HEK293 (cell line): ENCODE data around the gene LRRFIP1.

ENCODE experiments used
- ATF2 ChIP-seq: fragments of 450-650 bp; formaldehyde crosslinking; IDR thresholded peaks from 2 replicates; pipeline ENCODE4 v1.5.1; 2016; ENCODE audit warnings: missing biosample characterization, missing genetic modification characterization, low read depth
- CTCF ChIP-seq: fragments of 450-650 bp; formaldehyde crosslinking; IDR thresholded peaks from 2 replicates; pipeline ENCODE4 v1.5.1; 2016; ENCODE audit warnings: missing biosample characterization, missing genetic modification characterization
- MEIS1 ChIP-seq: sonication (generic); formaldehyde crosslinking; IDR thresholded peaks from 2 replicates; pipeline ENCODE4 v1.8.1; 2022; ENCODE audit warnings: missing genetic modification reagents, mild to moderate bottlenecking, borderline replicate concordance
- REST ChIP-seq: fragments of 450-650 bp; formaldehyde crosslinking; IDR thresholded peaks from 2 replicates; pipeline ENCODE4 v1.5.1; 2016; ENCODE audit warnings: missing biosample characterization, missing genetic modification characterization
- SALL2 ChIP-seq: fragments of 450-650 bp; formaldehyde crosslinking; IDR thresholded peaks from 2 replicates; pipeline ENCODE4 v1.5.0; 2017; ENCODE audit warnings: missing biosample characterization, mild to moderate bottlenecking, missing genetic modification characterization, borderline replicate concordance
- ZNF174 ChIP-seq: fragments of 450-650 bp; formaldehyde crosslinking; IDR thresholded peaks from 2 replicates; pipeline ENCODE4 v1.5.0; 2017; ENCODE audit warnings: missing biosample characterization, mild to moderate bottlenecking, missing genetic modification characterization
- ZNF175 ChIP-seq: fragments of 450-650 bp; formaldehyde crosslinking; IDR thresholded peaks from 2 replicates; pipeline ENCODE4 v1.5.1; 2016; ENCODE audit warnings: missing biosample characterization, missing genetic modification characterization
- ZNF37A ChIP-seq: fragments of 450-650 bp; IDR thresholded peaks from 2 replicates; pipeline ENCODE4 v1.5.1; 2018; ENCODE audit warnings: missing biosample characterization, missing genetic modification characterization
- ZNF558 ChIP-seq: fragments of 450-650 bp; formaldehyde crosslinking; IDR thresholded peaks from 2 replicates; pipeline ENCODE4 v1.5.1; 2016; ENCODE audit warnings: missing biosample characterization, missing genetic modification characterization
- ZNF624 ChIP-seq: fragments of 450-650 bp; formaldehyde crosslinking; IDR thresholded peaks from 2 replicates; pipeline ENCODE4 v1.5.1; 2017; ENCODE audit warnings: missing biosample characterization, missing genetic modification characterization

GRCh38 chr2:237689336-237690131, 62.1 kb downstream of the LRRFIP1 start:
- TF ChIP-seq CTCF (tag by site-specific recombination) = no peak
- no peak for TF ChIP-seq ATF2
- no peak for TF ChIP-seq ZNF37A
- TF ChIP-seq ZNF624 (tag by site-specific recombination) = no peak
- TF ChIP-seq ZNF174 (tag by site-specific recombination) = no peak
- no peak for TF ChIP-seq MEIS1 (CRISPR knock-in tag)
- no peak for TF ChIP-seq ZNF558 (tag by site-specific recombination)
- TF ChIP-seq SALL2 (tag by site-specific recombination) = no peak
- no peak for TF ChIP-seq REST
- TF ChIP-seq ZNF175 (tag by site-specific recombination) = no peak
